Upper lobe of left lung (tissue), 4 donors: ENCODE measurements around the gene NPIPB5.
"Not testable (repeated sequence)": the region's sequence is repeated elsewhere in the genome, so short reads cannot be mapped to it uniquely, and the experiment has no call there.

ENCODE experiments used
- POLR2A ChIP-seq, 4 donors: fragments of 450-650 bp; IDR thresholded peaks; one replicate each; pipeline ENCODE4 v1.5.1; 2016 to 2017; ENCODE audit warnings: antibody characterized with exemption in 4 of 4, mild to moderate bottlenecking in 2 of 4
- TF ChIP-seq, protein P1 (sequence below), 6 experiments: fragments of 450-650 bp in 4 of 6; fragments of 200-600 bp in 2 of 6; sonication (generic) in 2 of 6; IDR thresholded peaks; one replicate each; pipeline ENCODE4 v1.5.1; 2016 to 2019; ENCODE audit warnings: antibody characterized with exemption in 6 of 6

DNA sequence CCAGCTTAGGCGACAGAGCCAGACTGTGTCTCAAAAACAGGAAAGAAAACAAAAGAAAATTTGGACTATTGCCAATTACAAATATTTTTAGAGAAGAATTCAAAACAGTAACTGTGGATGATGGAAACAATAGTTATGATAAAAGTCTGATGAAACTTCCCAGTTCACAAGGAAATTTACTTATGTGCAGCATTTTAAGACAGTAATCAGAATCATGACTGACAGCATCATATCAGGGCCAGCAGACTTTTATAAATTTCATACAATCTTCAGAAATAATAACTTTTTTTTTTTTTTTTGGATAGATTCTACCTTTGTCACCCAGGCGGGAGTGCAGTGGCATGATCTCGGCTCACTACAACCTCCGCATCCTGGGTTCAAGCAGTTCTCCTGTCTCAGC is at the start of gene NPIPB5:
- TF ChIP-seq POLR2A (IDR thresholded peaks at IDR 0.05), result not testable (repeated sequence)
- TF ChIP-seq, protein P1, sequence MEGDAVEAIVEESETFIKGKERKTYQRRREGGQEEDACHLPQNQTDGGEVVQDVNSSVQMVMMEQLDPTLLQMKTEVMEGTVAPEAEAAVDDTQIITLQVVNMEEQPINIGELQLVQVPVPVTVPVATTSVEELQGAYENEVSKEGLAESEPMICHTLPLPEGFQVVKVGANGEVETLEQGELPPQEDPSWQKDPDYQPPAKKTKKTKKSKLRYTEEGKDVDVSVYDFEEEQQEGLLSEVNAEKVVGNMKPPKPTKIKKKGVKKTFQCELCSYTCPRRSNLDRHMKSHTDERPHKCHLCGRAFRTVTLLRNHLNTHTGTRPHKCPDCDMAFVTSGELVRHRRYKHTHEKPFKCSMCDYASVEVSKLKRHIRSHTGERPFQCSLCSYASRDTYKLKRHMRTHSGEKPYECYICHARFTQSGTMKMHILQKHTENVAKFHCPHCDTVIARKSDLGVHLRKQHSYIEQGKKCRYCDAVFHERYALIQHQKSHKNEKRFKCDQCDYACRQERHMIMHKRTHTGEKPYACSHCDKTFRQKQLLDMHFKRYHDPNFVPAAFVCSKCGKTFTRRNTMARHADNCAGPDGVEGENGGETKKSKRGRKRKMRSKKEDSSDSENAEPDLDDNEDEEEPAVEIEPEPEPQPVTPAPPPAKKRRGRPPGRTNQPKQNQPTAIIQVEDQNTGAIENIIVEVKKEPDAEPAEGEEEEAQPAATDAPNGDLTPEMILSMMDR (IDR thresholded peaks at IDR 0.05), result not testable (repeated sequence)
